ENCODE results near the gene SV2B. TPM values are rescaled to one million over a fixed set of nuclear protein-coding genes. Genes with fewer than 3 reads are reported as not detected.

The SV2B gene
- total RNA-seq, 1 experiment from 2014 or later: not detected

DNA sequence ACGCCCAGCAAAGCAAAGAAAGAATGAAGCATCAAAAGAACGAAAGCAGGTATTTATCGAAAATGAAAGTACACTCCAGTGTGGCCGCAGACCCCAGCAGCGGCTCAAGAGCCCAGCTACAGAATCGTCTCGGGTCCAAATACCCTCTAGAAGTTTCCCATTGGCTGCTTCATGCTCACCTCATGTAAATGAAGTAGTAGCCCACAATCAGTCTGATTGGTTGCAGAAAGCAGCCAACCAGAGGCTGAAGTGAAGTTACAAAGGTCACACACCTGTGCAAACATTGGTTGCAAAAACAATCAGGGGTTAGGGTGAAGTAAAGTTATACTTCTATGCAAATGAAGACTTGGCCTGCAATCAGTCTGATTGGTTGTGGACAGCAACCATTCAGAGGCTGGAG, 32.0 kb downstream of the SV2B start:
- H4K20me1 ChIP-seq (ENCODE audit: insufficient read depth): no peaks in the 10 kb centered on the region
- no peaks in the 10 kb centered on the region for H3K9me3 ChIP-seq (ENCODE audit: insufficient read depth, low read depth)
- no peaks in the 10 kb centered on the region for H3K4me1 ChIP-seq (replicated peaks; ENCODE audit: insufficient read depth)
- H3K79me2 ChIP-seq (ENCODE audit: low read depth): no peaks in the 10 kb centered on the region
- BruUV-seq (replicated peaks): no TSS peak
- peaks cover 95% of the 10 kb centered on the region for H3K27me3 ChIP-seq (ENCODE audit: insufficient read depth, low read depth)
- DNase-seq: no peak
- H3K4me3 ChIP-seq: no peak overlapping the region
- no peaks in the 10 kb centered on the region for H3F3A ChIP-seq (ENCODE audit: insufficient read depth, low read depth)
- intact Hi-C loops (cut with micrococcal nuclease; ENCODE audit: unreplicated experiment): no loop called here
- no peaks in the 10 kb centered on the region for H3K36me3 ChIP-seq (ENCODE audit: low read depth)
- no peaks in the 10 kb centered on the region for H3K9me2 ChIP-seq (ENCODE audit: insufficient read depth)
- TF ChIP-seq EZH2 (IDR thresholded peaks at IDR 0.05; ENCODE audit: low read depth): no peak
- TF ChIP-seq, protein P1, sequence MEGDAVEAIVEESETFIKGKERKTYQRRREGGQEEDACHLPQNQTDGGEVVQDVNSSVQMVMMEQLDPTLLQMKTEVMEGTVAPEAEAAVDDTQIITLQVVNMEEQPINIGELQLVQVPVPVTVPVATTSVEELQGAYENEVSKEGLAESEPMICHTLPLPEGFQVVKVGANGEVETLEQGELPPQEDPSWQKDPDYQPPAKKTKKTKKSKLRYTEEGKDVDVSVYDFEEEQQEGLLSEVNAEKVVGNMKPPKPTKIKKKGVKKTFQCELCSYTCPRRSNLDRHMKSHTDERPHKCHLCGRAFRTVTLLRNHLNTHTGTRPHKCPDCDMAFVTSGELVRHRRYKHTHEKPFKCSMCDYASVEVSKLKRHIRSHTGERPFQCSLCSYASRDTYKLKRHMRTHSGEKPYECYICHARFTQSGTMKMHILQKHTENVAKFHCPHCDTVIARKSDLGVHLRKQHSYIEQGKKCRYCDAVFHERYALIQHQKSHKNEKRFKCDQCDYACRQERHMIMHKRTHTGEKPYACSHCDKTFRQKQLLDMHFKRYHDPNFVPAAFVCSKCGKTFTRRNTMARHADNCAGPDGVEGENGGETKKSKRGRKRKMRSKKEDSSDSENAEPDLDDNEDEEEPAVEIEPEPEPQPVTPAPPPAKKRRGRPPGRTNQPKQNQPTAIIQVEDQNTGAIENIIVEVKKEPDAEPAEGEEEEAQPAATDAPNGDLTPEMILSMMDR (conservative IDR thresholded peaks at IDR 0.05): no peak
- POLR2A ChIA-PET (ENCODE audit: unreplicated experiment): no interaction called here
- CTCF ChIA-PET: no interaction called here
- no peak overlapping the region for H2AFZ ChIP-seq
- peak overlapping the region; percentile 56 for H3K4me2 ChIP-seq
- H3K27ac ChIP-seq: no peak overlapping the region

DNA sequence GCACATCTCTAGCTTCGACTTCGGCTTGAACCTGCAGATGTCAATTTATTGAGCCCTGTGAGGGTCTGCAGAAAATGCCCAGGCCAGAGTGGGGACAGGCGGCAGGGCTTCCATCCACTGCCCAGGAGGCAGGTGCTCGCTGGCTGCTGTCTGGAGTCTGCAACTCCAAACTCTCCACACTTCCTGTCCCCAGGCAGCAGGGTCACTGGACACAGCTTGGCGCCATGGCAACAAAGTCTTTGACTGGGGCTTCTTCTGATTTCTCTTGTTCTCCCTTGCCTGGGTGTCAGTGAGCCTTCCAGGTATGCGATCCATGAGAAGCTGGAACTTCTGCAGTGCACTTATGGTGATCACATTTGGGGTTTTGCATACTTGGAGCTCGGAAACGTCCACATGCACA, 33.5 kb downstream of the SV2B start:
- Histone ChIP-seq H3F3A (ENCODE audit: insufficient read depth, low read depth) (no peaks in the 10 kb centered on the region), H3K79me2 (ENCODE audit: low read depth) (no peaks in the 10 kb centered on the region), H4K20me1 (ENCODE audit: insufficient read depth) (no peaks in the 10 kb centered on the region), H3K4me3 (no peak overlapping the region), H3K27ac (no peak overlapping the region), H3K9me2 (ENCODE audit: insufficient read depth) (no peaks in the 10 kb centered on the region), H3K9me3 (ENCODE audit: insufficient read depth, low read depth) (no peaks in the 10 kb centered on the region), H3K27me3 (ENCODE audit: insufficient read depth, low read depth) (peaks cover 87% of the 10 kb centered on the region), H3K4me2 (no peak overlapping the region), H2AFZ (no peak overlapping the region), H3K36me3 (ENCODE audit: low read depth) (no peaks in the 10 kb centered on the region), H3K4me1 (replicated peaks; ENCODE audit: insufficient read depth) (no peaks in the 10 kb centered on the region)
- CTCF ChIA-PET: no interaction called here
- POLR2A ChIA-PET (ENCODE audit: unreplicated experiment): no interaction called here
- no TSS peak for BruUV-seq (replicated peaks)
- TF ChIP-seq, protein P1 (conservative IDR thresholded peaks at IDR 0.05): no peak
- TF ChIP-seq EZH2 (IDR thresholded peaks at IDR 0.05; ENCODE audit: low read depth): no peak
- DNase-seq: no peak
- intact Hi-C loops (cut with micrococcal nuclease; ENCODE audit: unreplicated experiment): no loop called here

DNA sequence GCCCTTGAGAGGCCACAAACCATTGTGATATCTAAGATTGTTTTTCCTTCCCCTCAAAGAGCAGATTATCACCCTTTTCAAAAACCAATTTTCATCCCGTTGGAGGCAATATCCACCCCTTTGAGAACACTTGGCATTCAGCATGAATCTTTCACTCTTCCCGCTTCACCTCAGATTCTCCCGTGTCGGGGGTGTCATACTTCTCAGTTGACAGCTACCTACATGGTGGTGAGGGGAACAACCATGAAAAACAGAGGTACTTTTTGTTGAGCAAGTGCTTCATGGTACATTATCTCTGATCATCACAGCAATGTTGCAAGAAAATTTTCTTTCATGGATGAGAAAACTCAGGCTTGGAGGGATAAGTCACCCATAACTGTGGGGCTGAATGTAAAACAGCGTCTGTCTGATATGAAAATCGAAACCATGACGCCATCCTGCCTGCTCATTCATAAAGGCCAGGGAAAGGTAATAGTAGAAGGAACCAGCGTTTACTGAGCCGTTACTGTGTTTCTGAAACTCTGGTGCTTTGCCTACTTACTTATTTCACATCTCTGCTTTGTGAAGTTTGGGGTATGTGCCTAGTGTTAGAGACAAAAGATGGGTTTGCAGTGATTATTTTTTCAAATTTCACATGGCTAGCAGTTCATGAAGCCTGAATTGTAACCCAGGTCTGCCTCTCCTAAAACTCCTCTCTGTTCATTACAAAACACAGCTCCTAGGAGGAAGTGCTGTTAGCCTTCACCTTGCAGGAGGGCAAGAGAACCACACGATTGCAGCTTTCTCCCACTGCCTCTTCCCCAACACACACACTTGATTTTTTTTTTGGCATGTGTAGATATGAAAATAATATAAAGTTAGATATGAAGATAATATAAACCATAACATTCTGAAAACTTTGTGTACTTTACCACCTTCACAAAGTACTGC, 35.4 kb downstream of the SV2B start:
- Histone ChIP-seq H3K27ac (no peak overlapping the region), H3K4me1 (replicated peaks; ENCODE audit: insufficient read depth) (no peaks in the 10 kb centered on the region), H3K9me3 (ENCODE audit: insufficient read depth, low read depth) (no peaks in the 10 kb centered on the region; the same call in 1 of the 2 replicates), H3K27me3 (ENCODE audit: insufficient read depth, low read depth) (peaks cover 87% of the 10 kb centered on the region), H3F3A (ENCODE audit: insufficient read depth, low read depth) (no peaks in the 10 kb centered on the region), H2AFZ (no peak overlapping the region), H3K4me2 (no peak overlapping the region), H3K9me2 (ENCODE audit: insufficient read depth) (no peaks in the 10 kb centered on the region), H3K36me3 (ENCODE audit: low read depth) (no peaks in the 10 kb centered on the region), H3K79me2 (ENCODE audit: low read depth) (no peaks in the 10 kb centered on the region), H4K20me1 (ENCODE audit: insufficient read depth) (no peaks in the 10 kb centered on the region), H3K4me3 (no peak overlapping the region)
- no TSS peak for BruUV-seq (replicated peaks)
- ChIA-PET POLR2A (ENCODE audit: unreplicated experiment) (no interaction called here), CTCF (no interaction called here)
- intact Hi-C loops (cut with micrococcal nuclease; ENCODE audit: unreplicated experiment): no loop called here
- no peak for DNase-seq
- TF ChIP-seq, protein P1 (conservative IDR thresholded peaks at IDR 0.05): no peak
- TF ChIP-seq EZH2 (IDR thresholded peaks at IDR 0.05; ENCODE audit: low read depth): no peak
